OCI-LY7 (cell line): ENCODE results near the gene GABRD.

Source experiments
- EZH2phosphoT487 ChIP-seq: fragments of 200-600 bp; sonication (generic); IDR thresholded peaks from 2 replicates; pipeline ENCODE4 v1.6.1; 2018; ENCODE audit warnings: low read depth, borderline replicate concordance, mild to moderate bottlenecking, mixed run types, antibody characterized with exemption, low read length, moderate library complexity, mixed read lengths
- TF ChIP-seq, protein P1 (sequence below): fragments of 200-600 bp; sonication (generic); conservative IDR thresholded peaks from 2 replicates; pipeline ENCODE4 v1.5.1; 2014; ENCODE audit warnings: mild to moderate bottlenecking, antibody characterized with exemption, low read length, moderate library complexity, mixed read lengths

- TF ChIP-seq, protein P1, sequence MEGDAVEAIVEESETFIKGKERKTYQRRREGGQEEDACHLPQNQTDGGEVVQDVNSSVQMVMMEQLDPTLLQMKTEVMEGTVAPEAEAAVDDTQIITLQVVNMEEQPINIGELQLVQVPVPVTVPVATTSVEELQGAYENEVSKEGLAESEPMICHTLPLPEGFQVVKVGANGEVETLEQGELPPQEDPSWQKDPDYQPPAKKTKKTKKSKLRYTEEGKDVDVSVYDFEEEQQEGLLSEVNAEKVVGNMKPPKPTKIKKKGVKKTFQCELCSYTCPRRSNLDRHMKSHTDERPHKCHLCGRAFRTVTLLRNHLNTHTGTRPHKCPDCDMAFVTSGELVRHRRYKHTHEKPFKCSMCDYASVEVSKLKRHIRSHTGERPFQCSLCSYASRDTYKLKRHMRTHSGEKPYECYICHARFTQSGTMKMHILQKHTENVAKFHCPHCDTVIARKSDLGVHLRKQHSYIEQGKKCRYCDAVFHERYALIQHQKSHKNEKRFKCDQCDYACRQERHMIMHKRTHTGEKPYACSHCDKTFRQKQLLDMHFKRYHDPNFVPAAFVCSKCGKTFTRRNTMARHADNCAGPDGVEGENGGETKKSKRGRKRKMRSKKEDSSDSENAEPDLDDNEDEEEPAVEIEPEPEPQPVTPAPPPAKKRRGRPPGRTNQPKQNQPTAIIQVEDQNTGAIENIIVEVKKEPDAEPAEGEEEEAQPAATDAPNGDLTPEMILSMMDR: no peak
- TF ChIP-seq EZH2phosphoT487: no peak
These were observed 28.9 kb upstream of the GABRD start for GRCh38 chr1:1990222-1990621.
